ENCODE measurements around the gene KCNJ4. TPM values are rescaled to one million over a fixed set of nuclear protein-coding genes. Genes with fewer than 3 reads are reported as not detected.
A peak's percentile ranks its signal among the peaks of the same experiment; 100 is the strongest.

KCNJ4 gene
- total RNA-seq, 1 donor from 2014 or later: 0.43 TPM

DNA sequence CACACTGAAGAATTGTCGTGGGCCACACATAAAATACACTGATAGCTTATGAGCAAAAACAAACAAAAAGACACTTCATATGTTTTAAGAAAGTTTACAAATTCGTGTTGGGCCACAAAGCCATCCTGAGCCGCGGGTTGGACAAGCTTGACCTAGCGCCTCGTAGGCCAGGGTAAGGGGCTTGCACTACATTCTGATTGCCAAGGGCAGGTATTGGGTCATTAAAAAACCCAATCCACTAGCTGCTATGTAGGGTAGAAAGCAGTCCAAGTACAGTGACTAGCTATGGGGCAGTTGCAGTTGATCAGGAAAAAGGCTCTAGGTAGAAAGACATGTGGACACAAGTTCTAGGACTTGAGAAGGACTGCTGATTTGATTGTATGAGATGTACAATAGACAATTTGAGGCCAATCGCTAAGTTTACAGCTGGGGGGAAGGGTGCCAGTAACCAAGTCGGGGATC, 26.9 kb upstream of the KCNJ4 start:
- peaks cover 28% of the 10 kb centered on the region for H3K4me1 Mint-ChIP-seq (ENCODE audit: unreplicated experiment)
- peaks cover 58% of the 10 kb centered on the region for H3K36me3 Mint-ChIP-seq (ENCODE audit: unreplicated experiment)
- no peak for DNase-seq (ENCODE audit: extremely low spot score, unreplicated experiment)
- H3K27ac Mint-ChIP-seq (ENCODE audit: unreplicated experiment): peak overlapping the region; percentile 59
- no peaks in the 10 kb centered on the region for H3K27me3 Mint-ChIP-seq (ENCODE audit: unreplicated experiment)
- TF ChIP-seq, protein P1, sequence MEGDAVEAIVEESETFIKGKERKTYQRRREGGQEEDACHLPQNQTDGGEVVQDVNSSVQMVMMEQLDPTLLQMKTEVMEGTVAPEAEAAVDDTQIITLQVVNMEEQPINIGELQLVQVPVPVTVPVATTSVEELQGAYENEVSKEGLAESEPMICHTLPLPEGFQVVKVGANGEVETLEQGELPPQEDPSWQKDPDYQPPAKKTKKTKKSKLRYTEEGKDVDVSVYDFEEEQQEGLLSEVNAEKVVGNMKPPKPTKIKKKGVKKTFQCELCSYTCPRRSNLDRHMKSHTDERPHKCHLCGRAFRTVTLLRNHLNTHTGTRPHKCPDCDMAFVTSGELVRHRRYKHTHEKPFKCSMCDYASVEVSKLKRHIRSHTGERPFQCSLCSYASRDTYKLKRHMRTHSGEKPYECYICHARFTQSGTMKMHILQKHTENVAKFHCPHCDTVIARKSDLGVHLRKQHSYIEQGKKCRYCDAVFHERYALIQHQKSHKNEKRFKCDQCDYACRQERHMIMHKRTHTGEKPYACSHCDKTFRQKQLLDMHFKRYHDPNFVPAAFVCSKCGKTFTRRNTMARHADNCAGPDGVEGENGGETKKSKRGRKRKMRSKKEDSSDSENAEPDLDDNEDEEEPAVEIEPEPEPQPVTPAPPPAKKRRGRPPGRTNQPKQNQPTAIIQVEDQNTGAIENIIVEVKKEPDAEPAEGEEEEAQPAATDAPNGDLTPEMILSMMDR (IDR thresholded peaks at IDR 0.05): no peak
- no peaks in the 10 kb centered on the region for H3K9me3 Mint-ChIP-seq (ENCODE audit: unreplicated experiment)
- H3K4me3 Mint-ChIP-seq (ENCODE audit: unreplicated experiment): no peak overlapping the region

DNA sequence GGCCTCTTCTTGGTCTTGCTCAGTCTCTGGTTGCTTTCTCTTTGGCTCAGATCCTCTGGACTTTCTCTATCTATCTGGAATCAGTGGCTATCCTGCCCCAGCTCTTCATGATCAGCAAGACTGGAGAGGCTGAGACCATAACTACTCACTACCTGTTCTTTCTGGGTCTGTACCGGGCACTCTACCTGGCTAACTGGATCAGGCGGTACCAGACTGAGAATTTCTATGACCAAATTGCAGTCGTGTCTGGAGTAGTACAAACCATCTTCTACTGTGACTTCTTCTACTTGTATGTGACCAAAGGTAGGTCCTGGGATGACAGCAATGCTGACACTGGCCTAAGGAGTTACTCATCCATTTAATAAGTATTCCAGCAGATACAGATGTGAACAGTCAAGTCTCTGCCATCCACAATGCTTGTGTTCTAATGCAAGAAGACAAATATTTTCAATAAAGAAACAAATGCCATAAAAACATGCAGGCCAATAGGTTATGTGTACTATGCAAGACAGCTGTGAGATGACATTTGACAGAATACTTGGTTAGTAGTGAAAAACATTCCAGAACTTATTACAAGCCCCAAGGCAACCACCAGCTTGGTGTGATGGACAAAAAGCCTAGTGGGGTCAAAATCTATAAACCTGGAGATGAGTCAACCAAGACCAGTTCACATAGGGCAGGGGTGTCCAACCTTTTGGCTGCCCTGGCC, 26.3 kb upstream of the KCNJ4 start:
- no peaks in the 10 kb centered on the region for H3K9me3 Mint-ChIP-seq (ENCODE audit: unreplicated experiment)
- no peaks in the 10 kb centered on the region for H3K27me3 Mint-ChIP-seq (ENCODE audit: unreplicated experiment)
- TF ChIP-seq, protein P1 (IDR thresholded peaks at IDR 0.05): no peak
- H3K27ac Mint-ChIP-seq (ENCODE audit: unreplicated experiment): peak overlapping the region; percentile 59
- H3K36me3 Mint-ChIP-seq (ENCODE audit: unreplicated experiment): peaks cover 53% of the 10 kb centered on the region
- no peak for DNase-seq (ENCODE audit: extremely low spot score, unreplicated experiment)
- peaks cover 28% of the 10 kb centered on the region for H3K4me1 Mint-ChIP-seq (ENCODE audit: unreplicated experiment)
- H3K4me3 Mint-ChIP-seq (ENCODE audit: unreplicated experiment): no peak overlapping the region

- peaks cover 26% of the 10 kb centered on the region for H3K4me1 Mint-ChIP-seq (ENCODE audit: unreplicated experiment)
- H3K27ac Mint-ChIP-seq (ENCODE audit: unreplicated experiment): peak overlapping the region; percentile 50
- TF ChIP-seq, protein P1 (IDR thresholded peaks at IDR 0.05): no peak
- no peaks in the 10 kb centered on the region for H3K9me3 Mint-ChIP-seq (ENCODE audit: unreplicated experiment)
- H3K27me3 Mint-ChIP-seq (ENCODE audit: unreplicated experiment): no peaks in the 10 kb centered on the region
- H3K36me3 Mint-ChIP-seq (ENCODE audit: unreplicated experiment): peaks cover 36% of the 10 kb centered on the region
- no peak overlapping the region for H3K4me3 Mint-ChIP-seq (ENCODE audit: unreplicated experiment)
- DNase-seq (ENCODE audit: extremely low spot score, unreplicated experiment): no peak
Observed at GRCh38 chr22:38479096-38479837, 24.3 kb upstream of the KCNJ4 start.

GRCh38 chr22:38477585-38477984, 22.6 kb upstream of the KCNJ4 start:
- no peaks in the 10 kb centered on the region for H3K9me3 Mint-ChIP-seq (ENCODE audit: unreplicated experiment)
- H3K36me3 Mint-ChIP-seq (ENCODE audit: unreplicated experiment): peaks cover 19% of the 10 kb centered on the region
- peaks cover 20% of the 10 kb centered on the region for H3K4me1 Mint-ChIP-seq (ENCODE audit: unreplicated experiment)
- no peak for DNase-seq (ENCODE audit: extremely low spot score, unreplicated experiment)
- H3K27ac Mint-ChIP-seq (ENCODE audit: unreplicated experiment): peak overlapping the region; percentile 7
- TF ChIP-seq, protein P1 (IDR thresholded peaks at IDR 0.05): no peak
- H3K4me3 Mint-ChIP-seq (ENCODE audit: unreplicated experiment): no peak overlapping the region
- H3K27me3 Mint-ChIP-seq (ENCODE audit: unreplicated experiment): no peaks in the 10 kb centered on the region

DNA sequence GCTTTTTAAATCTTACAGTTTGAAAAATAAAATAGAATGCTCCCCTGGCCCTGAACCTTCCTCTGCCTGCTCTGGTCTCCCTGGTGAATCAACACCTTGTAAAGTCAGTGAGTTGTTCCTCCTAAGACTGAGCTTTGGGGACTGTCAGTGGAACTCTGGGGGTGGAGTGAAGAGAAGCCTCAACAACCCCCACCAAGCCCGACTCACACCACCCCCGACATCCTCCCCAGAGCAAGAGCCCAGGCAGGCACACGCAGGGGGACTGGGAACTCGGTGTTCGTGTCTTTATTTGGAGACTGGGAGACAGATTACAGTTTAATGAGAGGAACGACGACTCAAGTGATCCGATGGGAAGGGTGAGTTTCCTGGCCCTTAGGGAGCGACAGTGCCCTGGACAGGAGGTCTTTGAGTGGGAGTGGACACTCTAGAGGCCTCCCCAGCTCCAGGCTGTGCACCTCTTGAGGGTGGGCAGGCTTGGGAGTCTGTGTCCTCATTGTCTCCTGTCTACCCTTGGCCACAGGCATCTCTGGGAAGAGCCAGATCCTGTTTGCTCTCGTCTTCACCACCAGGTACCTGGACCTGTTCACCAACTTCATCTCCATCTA, 19.1 kb upstream of the KCNJ4 start:
- no peak for DNase-seq (ENCODE audit: extremely low spot score, unreplicated experiment)
- peak overlapping the region; percentile 10 for H3K27ac Mint-ChIP-seq (ENCODE audit: unreplicated experiment)

More for the DNA sequence above, 19.1 kb upstream of the KCNJ4 start:
- Mint-ChIP-seq H3K27me3 (ENCODE audit: unreplicated experiment) (no peaks in the 10 kb centered on the region), H3K36me3 (ENCODE audit: unreplicated experiment) (peaks cover 7% of the 10 kb centered on the region), H3K4me3 (ENCODE audit: unreplicated experiment) (no peak overlapping the region), H3K4me1 (ENCODE audit: unreplicated experiment) (peaks cover 4% of the 10 kb centered on the region), H3K9me3 (ENCODE audit: unreplicated experiment) (no peaks in the 10 kb centered on the region)
- TF ChIP-seq, protein P1 (IDR thresholded peaks at IDR 0.05): no peak

Data from osteocyte (in vitro differentiated cells).